Karpas-422 (cell line): ENCODE measurements around the gene GNA12. TPM values are rescaled to one million over a fixed set of nuclear protein-coding genes. Genes with fewer than 3 reads are reported as not detected.

Experiments
- DNase-seq: peaks from one replicate; pipeline ENCODE4 v3.0.0-alpha.2; 2015
- H2AFZ ChIP-seq: fragments of 200-600 bp; sonication (generic); 2 replicates; pipeline ENCODE4 v1.6.1; 2014; ENCODE audit warnings: antibody characterized with exemption, low read length, mixed read lengths
- H3K27ac ChIP-seq: fragments of 200-600 bp; sonication (generic); 2 replicates; pipeline ENCODE4 v1.5.1; 2014; ENCODE audit warnings: mild to moderate bottlenecking, low read length, moderate library complexity
- H3K27me3 ChIP-seq: fragments of 200-600 bp; sonication (generic); 2 replicates; pipeline ENCODE4 v1.6.1; 2014; ENCODE audit warnings: low read length, mixed read lengths
- H3K36me3 ChIP-seq: fragments of 200-600 bp; sonication (generic); 2 replicates; pipeline ENCODE4 v1.6.1; 2014; ENCODE audit warnings: low read length, mixed read lengths; ENCODE audit not compliant: insufficient read depth
- H3K4me1 ChIP-seq: fragments of 200-600 bp; sonication (generic); 2 replicates; pipeline ENCODE4 v1.6.1; 2014; ENCODE audit warnings: mild to moderate bottlenecking, low read length, mixed read lengths
- H3K4me2 ChIP-seq: fragments of 200-600 bp; sonication (generic); 2 replicates; pipeline ENCODE4 v1.6.1; 2014; ENCODE audit warnings: low read length, low read depth, mild to moderate bottlenecking; ENCODE audit not compliant: poor library complexity, severe bottlenecking
- H3K4me3 ChIP-seq: fragments of 200-600 bp; sonication (generic); 2 replicates; pipeline ENCODE4 v1.5.1; 2014; ENCODE audit warnings: mild to moderate bottlenecking, antibody characterized with exemption, low read length, mixed read lengths
- H3K79me2 ChIP-seq: fragments of 200-600 bp; sonication (generic); 2 replicates; pipeline ENCODE4 v1.6.1; 2014; ENCODE audit warnings: mild to moderate bottlenecking, low read length, mixed read lengths
- H3K9ac ChIP-seq: fragments of 200-600 bp; sonication (generic); 2 replicates; pipeline ENCODE4 v1.6.0; 2014; ENCODE audit warnings: low read length
- H3K9me2 ChIP-seq: fragments of 200-600 bp; sonication (generic), shearing (Covaris generic); replicated peaks from 2 replicates; pipeline ENCODE4 v1.6.0; 2014; ENCODE audit warnings: mild to moderate bottlenecking, low read length, moderate library complexity; ENCODE audit not compliant: insufficient read depth
- H3K9me3 ChIP-seq: fragments of 300-700, 200-600 bp; sonication (generic); 2 replicates; pipeline ENCODE4 v1.6.1; 2014; ENCODE audit warnings: low read length, mixed read lengths
- H4K20me1 ChIP-seq: fragments of 200-600 bp; sonication (generic); 2 replicates; pipeline ENCODE4 v1.6.1; 2014; ENCODE audit warnings: mild to moderate bottlenecking, antibody characterized with exemption, low read length, low read depth; ENCODE audit not compliant: insufficient read depth
- total RNA-seq: library from RNA; depleted of rRNA; stranded (reverse); fragments of >200 nt; shearing (Covaris generic); gene quantifications from 2 replicates; pipeline ENCODE4 v1.2.3, GENCODE V29; 2014; ENCODE audit warnings: low replicate concordance

Gene GNA12
- total RNA-seq, 1 experiment from 2014 or later = 3.1 TPM

DNA sequence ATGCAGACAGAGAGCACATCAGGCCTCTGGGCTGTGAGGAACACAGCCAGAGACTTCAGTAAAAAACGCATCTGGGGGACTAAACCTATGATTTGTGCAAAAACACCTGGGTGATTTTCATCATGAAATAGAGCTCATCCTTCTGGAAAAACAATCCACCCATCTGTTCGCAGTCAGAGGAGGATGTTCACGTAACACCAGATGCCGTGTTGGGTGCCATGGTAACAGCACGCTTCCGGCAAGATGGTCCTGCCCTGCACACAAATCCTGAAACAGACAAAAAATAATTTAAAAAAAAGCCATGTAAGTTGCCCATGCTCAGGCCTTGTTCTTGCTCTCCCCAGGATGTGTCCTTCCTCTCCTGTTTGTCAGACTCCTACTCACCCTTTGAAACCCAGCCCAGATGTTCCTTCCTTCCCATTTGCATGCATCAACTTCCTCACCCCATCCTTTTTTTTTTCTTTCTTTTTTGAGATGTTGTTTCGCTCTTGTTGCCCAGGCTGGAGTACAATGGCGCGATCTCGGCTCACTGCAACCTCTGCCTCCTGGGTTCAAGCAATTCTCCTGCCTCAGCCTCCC is 28.3 kb upstream of the GNA12 start:
- no peak overlapping the region for H3K4me3 ChIP-seq
- H3K27ac ChIP-seq = no peak overlapping the region
- no peaks in the 10 kb centered on the region for H3K36me3 ChIP-seq
- H3K79me2 ChIP-seq = no peaks in the 10 kb centered on the region
- no peaks in the 10 kb centered on the region for H3K27me3 ChIP-seq
- no peaks in the 10 kb centered on the region for H4K20me1 ChIP-seq
- no peak overlapping the region for H2AFZ ChIP-seq
- no peaks in the 10 kb centered on the region for H3K4me1 ChIP-seq
- no peak overlapping the region for H3K9ac ChIP-seq
- no peak for DNase-seq
- H3K9me3 ChIP-seq = no peaks in the 10 kb centered on the region
- H3K9me2 ChIP-seq = no peaks in the 10 kb centered on the region
- H3K4me2 ChIP-seq = no peak overlapping the region

DNA sequence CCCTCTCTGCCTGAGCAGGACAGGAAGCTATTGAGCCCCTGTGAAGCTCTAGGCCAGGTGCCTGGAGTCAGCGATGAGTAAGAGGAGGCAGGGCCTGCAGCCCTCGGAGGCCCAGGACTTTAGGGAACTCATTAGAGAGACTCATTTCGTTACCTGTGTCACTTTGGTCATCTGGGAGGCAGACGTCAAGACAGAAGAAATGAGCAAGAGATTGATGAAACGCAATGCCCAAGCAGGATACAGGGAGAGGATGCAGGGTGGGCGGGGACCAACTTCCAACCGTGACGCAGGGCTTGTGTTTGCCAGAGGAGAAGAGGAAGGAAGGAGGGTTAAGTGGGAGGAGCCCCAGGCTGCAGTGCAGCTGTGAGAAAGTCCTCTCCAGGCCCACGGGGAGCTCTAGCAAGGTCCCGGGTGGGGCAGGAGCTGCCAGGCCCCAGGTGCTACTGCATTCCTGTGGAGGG is 26.4 kb upstream of the GNA12 start:
- Histone ChIP-seq H3K79me2 (no peaks in the 10 kb centered on the region), H3K27ac (no peak overlapping the region), H3K9me2 (no peaks in the 10 kb centered on the region), H3K9ac (no peak overlapping the region), H4K20me1 (no peaks in the 10 kb centered on the region), H3K4me1 (no peaks in the 10 kb centered on the region), H2AFZ (no peak overlapping the region), H3K4me2 (no peak overlapping the region), H3K4me3 (no peak overlapping the region), H3K9me3 (no peaks in the 10 kb centered on the region), H3K27me3 (no peaks in the 10 kb centered on the region), H3K36me3 (no peaks in the 10 kb centered on the region)
- no peak for DNase-seq

DNA sequence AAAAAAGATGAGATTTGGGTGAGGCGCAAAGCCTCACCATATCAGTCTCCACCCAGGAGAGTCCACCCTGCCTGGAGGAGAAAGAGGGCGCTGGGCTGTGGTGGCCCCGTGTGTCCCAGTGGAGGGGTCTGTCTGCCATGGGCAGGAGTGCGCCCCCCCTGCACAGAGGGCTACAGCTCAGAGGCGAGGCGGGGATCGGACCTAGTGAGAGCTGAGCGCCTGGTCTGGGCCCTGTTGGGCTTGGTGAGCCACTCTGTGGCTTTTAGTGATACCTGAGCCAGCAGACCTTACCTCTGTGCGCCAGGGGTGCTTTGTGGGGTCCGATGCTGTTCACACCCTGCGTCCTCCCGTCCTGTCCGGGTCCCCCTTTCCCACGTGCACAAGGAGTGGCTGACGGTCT is 25.9 kb upstream of the GNA12 start:
- no peaks in the 10 kb centered on the region for H3K36me3 ChIP-seq
- H4K20me1 ChIP-seq = no peaks in the 10 kb centered on the region
- no peak overlapping the region for H3K9ac ChIP-seq
- no peaks in the 10 kb centered on the region for H3K27me3 ChIP-seq
- no peak overlapping the region for H3K27ac ChIP-seq
- no peaks in the 10 kb centered on the region for H3K4me1 ChIP-seq
- H3K9me2 ChIP-seq = no peaks in the 10 kb centered on the region
- DNase-seq = no peak
- no peak overlapping the region for H2AFZ ChIP-seq
- H3K79me2 ChIP-seq = no peaks in the 10 kb centered on the region
- H3K4me3 ChIP-seq = no peak overlapping the region
- no peaks in the 10 kb centered on the region for H3K9me3 ChIP-seq
- H3K4me2 ChIP-seq = no peak overlapping the region

DNA sequence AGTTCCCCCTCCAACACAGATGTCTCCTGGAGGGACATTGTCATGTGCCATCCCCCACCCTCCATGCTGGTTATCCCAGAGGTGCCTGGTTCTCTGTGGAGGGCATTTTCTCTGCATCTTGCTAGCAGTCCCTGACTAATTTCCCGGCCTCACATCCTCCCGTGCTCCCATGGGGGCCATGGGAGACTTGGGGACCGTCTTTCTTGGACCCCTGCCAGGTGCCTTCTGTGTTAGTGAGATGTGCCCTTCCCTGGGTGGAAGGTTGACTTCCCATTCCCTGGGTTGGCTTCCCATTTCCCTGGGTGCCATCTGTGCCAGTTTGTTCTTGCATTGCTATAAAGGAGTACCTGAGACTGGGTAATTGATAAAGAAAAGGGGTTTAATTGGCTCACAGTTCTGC is 22.5 kb upstream of the GNA12 start:
- Histone ChIP-seq H3K27ac (no peak overlapping the region), H3K4me2 (no peak overlapping the region), H3K9ac (no peak overlapping the region), H3K36me3 (no peaks in the 10 kb centered on the region), H3K4me1 (no peaks in the 10 kb centered on the region), H3K27me3 (no peaks in the 10 kb centered on the region), H3K9me3 (no peaks in the 10 kb centered on the region), H2AFZ (no peak overlapping the region), H3K79me2 (no peaks in the 10 kb centered on the region), H3K4me3 (no peak overlapping the region), H3K9me2 (no peaks in the 10 kb centered on the region), H4K20me1 (no peaks in the 10 kb centered on the region)
- DNase-seq = no peak

DNA sequence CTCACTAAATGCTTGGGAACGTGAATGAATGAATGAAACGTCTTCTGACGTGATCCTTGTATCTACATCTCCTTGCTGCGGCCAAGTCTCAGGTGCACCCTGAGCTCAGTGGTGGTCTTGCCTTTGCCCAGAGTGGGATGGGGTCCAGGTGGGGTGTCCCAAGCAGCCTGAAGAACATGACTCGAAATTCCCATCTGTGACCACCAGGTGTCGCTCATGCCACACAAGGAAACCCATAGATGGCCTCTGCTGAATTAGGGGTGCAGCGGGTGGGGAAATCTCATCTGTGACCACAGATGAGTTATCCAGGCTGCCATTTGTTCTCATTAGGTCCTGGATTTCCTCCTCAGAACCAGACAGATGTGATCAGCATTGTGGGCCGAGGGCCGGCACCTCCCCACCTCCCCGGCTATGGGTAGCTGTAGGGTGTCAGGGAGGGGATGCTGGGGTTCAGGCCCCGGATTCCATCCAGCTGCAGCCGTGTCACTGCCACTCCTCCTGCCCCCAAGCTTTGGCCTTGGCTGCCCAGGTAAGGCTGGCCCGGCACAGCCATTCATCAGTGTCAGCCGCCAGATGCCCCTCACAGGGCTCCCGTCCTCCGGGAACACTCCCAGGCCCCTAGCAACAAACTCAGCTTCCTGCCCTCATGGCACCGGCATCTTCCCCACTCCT is 21.0 kb upstream of the GNA12 start:
- no peaks in the 10 kb centered on the region for H3K9me2 ChIP-seq
- no peak overlapping the region for H2AFZ ChIP-seq
- H3K4me3 ChIP-seq = no peak overlapping the region
- H3K4me1 ChIP-seq = no peaks in the 10 kb centered on the region
- peak; percentile 88 for DNase-seq
- no peaks in the 10 kb centered on the region for H3K9me3 ChIP-seq
- H3K36me3 ChIP-seq = no peaks in the 10 kb centered on the region
- no peak overlapping the region for H3K27ac ChIP-seq
- H3K79me2 ChIP-seq = no peaks in the 10 kb centered on the region
- H3K4me2 ChIP-seq = no peak overlapping the region
- no peak overlapping the region for H3K9ac ChIP-seq
- no peaks in the 10 kb centered on the region for H3K27me3 ChIP-seq
- no peaks in the 10 kb centered on the region for H4K20me1 ChIP-seq

DNA sequence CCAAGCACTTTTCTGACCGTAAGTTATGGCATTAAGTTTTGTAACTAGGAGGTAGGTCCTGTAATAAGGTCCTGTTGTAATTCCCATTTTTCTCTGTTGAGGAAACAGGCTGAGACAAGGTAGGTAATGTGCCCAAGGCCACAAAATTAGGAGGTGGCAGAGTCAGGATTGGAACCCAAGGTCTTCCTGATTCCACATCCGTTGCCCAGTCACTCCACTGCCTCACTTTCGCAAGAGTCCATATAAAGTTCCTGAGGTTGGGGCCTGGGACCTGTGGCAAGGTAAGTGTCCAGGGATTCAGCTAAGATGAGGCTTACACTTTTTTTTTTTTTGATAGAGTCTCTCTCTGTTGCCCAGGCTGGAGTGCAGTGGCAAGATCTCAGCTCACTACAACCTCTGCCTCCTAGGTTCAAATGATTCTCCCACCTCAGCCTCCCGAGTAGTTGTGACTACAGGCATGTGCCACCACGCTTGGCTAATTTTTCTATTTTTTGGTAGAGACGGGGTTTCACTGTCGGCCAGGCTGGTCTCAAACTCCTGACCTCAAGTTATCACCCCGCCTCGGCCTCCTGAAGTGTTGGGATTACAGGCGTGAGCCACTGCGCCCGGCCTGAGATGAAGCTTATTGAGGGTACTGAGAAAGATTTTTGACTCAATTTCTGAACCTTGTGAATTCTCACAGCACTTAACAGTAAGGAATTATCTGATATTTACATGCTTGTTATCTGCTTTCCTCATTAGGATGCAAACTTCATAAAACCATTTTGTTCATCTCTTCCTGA is 20.3 kb upstream of the GNA12 start:
- Histone ChIP-seq H3K36me3 (no peaks in the 10 kb centered on the region), H3K4me1 (no peaks in the 10 kb centered on the region), H3K9me2 (no peaks in the 10 kb centered on the region), H3K27ac (no peak overlapping the region), H2AFZ (no peak overlapping the region), H3K9ac (no peak overlapping the region), H3K79me2 (no peaks in the 10 kb centered on the region), H3K4me3 (no peak overlapping the region), H3K27me3 (no peaks in the 10 kb centered on the region), H4K20me1 (no peaks in the 10 kb centered on the region), H3K4me2 (no peak overlapping the region), H3K9me3 (no peaks in the 10 kb centered on the region)
- no peak for DNase-seq

DNA sequence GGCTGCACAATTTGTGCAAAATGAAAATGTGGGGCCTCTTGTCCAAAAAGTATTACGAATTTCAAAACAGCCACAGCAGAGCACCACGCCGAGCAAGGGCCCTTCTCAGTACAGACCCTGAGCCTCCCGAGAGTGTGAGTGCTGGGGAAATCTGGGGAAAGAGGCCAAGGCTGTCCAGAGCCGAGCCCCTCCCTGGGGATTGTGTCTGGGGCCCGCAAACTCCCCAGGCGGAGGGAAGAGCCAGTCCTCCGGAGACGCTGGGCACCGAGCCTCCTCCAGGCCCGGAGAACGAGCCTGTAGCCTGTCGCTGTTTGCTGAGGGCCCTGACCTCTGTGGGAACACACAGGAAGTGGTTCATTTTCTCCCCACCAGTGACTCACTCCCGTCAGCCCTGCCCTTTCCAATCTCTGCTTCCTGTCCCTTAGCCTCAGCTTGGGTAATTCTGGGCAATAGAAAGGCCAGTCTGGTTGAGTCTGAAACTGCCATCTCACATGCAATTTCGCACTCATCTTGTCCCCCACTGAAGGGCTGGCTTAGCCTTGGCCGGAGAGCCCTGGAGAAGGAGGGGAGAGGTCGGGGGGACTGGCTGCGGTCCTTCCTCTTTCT is 19.5 kb upstream of the GNA12 start:
- H4K20me1 ChIP-seq = no peaks in the 10 kb centered on the region
- H3K9me3 ChIP-seq = no peaks in the 10 kb centered on the region
- H3K4me1 ChIP-seq = no peaks in the 10 kb centered on the region
- no peak overlapping the region for H3K9ac ChIP-seq
- no peak overlapping the region for H3K4me2 ChIP-seq
- no peak overlapping the region for H2AFZ ChIP-seq
- H3K27ac ChIP-seq = no peak overlapping the region
- H3K9me2 ChIP-seq = no peaks in the 10 kb centered on the region
- no peak for DNase-seq
- H3K79me2 ChIP-seq = no peaks in the 10 kb centered on the region
- no peak overlapping the region for H3K4me3 ChIP-seq
- H3K27me3 ChIP-seq = no peaks in the 10 kb centered on the region
- H3K36me3 ChIP-seq = no peaks in the 10 kb centered on the region

DNA sequence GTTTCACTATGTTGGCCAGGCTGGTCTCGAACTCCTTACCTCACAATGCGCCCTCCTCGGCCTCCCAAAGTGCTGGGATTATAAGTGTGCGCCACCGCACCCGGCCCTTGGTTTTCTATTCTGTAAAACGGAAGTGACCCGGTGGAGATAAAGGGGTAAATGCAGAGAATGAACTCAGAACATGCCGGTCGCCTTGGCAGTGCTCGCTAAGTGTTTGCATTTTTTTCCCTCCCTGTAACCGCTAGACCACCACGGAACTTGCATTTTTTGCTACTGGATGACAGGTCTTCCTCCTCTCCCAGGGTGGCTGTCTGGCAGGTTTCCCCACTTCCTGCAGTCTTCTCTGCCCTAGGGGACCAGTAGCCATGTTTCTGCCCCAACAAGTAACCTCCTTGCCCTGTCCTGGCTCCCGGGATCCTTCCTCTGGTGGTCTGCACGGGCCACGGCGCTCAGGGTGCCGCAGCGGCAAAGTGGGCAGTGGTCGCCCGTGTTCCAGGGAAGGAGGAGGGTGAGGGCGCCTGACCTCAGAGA is 18.8 kb upstream of the GNA12 start:
- H3K27ac ChIP-seq = no peak overlapping the region
- no peak for DNase-seq
- H2AFZ ChIP-seq = no peak overlapping the region
- no peaks in the 10 kb centered on the region for H3K9me3 ChIP-seq
- no peaks in the 10 kb centered on the region for H4K20me1 ChIP-seq
- no peak overlapping the region for H3K4me2 ChIP-seq
- no peaks in the 10 kb centered on the region for H3K9me2 ChIP-seq
- no peaks in the 10 kb centered on the region for H3K4me1 ChIP-seq
- H3K4me3 ChIP-seq = no peak overlapping the region
- no peaks in the 10 kb centered on the region for H3K36me3 ChIP-seq
- H3K9ac ChIP-seq = no peak overlapping the region
- no peaks in the 10 kb centered on the region for H3K79me2 ChIP-seq
- H3K27me3 ChIP-seq = no peaks in the 10 kb centered on the region
